Measurements from ENCODE around the gene TECR. TPM values are rescaled to one million over a fixed set of nuclear protein-coding genes. Genes with fewer than 3 reads are reported as not detected.
A peak's percentile ranks its signal among the peaks of the same experiment; 100 is the strongest.
"Not testable (repeated sequence)": the region's sequence is repeated elsewhere in the genome, so short reads cannot be mapped to it uniquely, and the experiment has no call there.

The TECR gene
- total RNA-seq, 3 donors from 2014 or later (not counting 1 experiment from before 2014, with no cell fraction given), result 123 to 158 (median 131) TPM

DNA sequence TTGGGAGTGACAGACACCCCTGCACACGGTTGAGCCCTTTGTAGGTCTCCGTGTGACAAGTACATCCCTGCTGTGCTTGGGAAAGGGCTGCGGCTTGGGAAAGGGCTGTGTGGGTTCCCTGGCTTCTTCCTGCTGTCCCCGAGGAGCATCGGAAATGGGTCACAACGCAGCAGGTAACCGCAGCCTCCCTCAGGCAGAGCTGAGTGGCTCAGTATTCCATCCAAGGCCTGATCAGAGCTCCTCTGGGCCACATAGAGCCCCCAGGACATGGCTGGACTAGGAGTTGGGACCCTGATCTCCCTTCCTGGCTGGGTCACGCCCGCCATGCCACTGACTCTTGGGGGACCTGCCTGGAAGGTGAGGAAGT, 16.3 kb downstream of the TECR start:
- H3K9me3 ChIP-seq (ENCODE audit: control insufficient read depth, insufficient read depth, low read length), result no peaks in the 10 kb centered on the region
- no peak overlapping the region for H3K4me3 Mint-ChIP-seq

DNA sequence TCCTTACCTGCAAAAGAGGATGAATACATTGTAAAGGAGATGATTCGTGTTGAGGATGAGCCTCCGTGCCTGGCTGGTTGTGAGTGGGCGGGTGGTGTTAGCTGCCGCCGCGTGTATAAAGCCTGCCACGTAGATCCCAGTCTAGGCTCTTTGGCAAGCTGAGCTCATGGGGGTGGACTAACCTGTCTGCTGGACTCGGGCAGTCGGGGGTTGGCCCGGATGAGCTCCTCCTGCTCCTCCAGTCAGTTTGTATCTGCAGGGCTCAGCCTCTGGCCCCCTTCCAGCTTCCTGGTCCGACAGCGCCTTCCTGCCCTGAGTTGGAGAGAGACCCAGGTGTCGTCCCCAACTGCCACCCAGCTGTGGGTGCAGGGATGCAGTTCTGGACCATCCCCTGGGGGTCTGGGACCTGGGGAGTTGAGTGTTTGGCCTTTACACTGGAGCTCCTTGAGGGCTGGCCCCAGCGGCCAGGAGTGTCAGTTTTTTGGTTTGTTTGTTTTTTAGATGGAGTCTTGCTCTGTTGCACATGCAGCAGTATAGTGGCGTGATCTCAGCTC, 20.9 kb downstream of the TECR start:
- Mint-ChIP-seq H3K4me1 (peaks cover 10 to 32% of the 10 kb centered on the region in 2 donors), H3K27me3 (ENCODE audit: low read depth in 2 of 2) (no peaks in the 10 kb centered on the region), H3K9me3 (no peaks in the 10 kb centered on the region), H3K27ac (peak overlapping the region in 1 of 2 donors; percentile 75), H3K36me3 (no peaks in the 10 kb centered on the region), H3K4me3 (no peak overlapping the region)
- Histone ChIP-seq H3K27ac (ENCODE audit: low read length) (no peak overlapping the region), H3K9me3 (ENCODE audit: control insufficient read depth, insufficient read depth, low read length) (no peaks in the 10 kb centered on the region), H3K36me3 (ENCODE audit: control insufficient read depth, insufficient read depth, low read length) (peaks cover 13% of the 10 kb centered on the region), H3K4me3 (ENCODE audit: low read length) (no peak overlapping the region), H3K4me1 (ENCODE audit: control insufficient read depth, insufficient read depth, low read length) (peaks cover 33% of the 10 kb centered on the region), H3K27me3 (ENCODE audit: control insufficient read depth, insufficient read depth, low read length) (no peaks in the 10 kb centered on the region)
- intact Hi-C loops (cut with micrococcal nuclease), result no loop called here
- no peak for DNase-seq
- WGBS (ENCODE audit: insufficient coverage), result 66% methylated on average over 15 of the region's 15 CpGs
- TF ChIP-seq, protein P1, sequence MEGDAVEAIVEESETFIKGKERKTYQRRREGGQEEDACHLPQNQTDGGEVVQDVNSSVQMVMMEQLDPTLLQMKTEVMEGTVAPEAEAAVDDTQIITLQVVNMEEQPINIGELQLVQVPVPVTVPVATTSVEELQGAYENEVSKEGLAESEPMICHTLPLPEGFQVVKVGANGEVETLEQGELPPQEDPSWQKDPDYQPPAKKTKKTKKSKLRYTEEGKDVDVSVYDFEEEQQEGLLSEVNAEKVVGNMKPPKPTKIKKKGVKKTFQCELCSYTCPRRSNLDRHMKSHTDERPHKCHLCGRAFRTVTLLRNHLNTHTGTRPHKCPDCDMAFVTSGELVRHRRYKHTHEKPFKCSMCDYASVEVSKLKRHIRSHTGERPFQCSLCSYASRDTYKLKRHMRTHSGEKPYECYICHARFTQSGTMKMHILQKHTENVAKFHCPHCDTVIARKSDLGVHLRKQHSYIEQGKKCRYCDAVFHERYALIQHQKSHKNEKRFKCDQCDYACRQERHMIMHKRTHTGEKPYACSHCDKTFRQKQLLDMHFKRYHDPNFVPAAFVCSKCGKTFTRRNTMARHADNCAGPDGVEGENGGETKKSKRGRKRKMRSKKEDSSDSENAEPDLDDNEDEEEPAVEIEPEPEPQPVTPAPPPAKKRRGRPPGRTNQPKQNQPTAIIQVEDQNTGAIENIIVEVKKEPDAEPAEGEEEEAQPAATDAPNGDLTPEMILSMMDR (IDR thresholded peaks at IDR 0.05), result no peak
- ATAC-seq, result no peak

More for the DNA sequence above, 16.3 kb downstream of the TECR start:
- no peaks in the 10 kb centered on the region for H3K27me3 Mint-ChIP-seq (ENCODE audit: low read depth in 2 of 2)
- peaks cover 0 to 9% of the 10 kb centered on the region in 2 donors for H3K4me1 Mint-ChIP-seq
- Histone ChIP-seq H3K27ac (ENCODE audit: low read length) (no peak overlapping the region), H3K27me3 (ENCODE audit: control insufficient read depth, insufficient read depth, low read length) (no peaks in the 10 kb centered on the region), H3K4me3 (ENCODE audit: low read length) (no peak overlapping the region), H3K36me3 (ENCODE audit: control insufficient read depth, insufficient read depth, low read length) (peaks cover 8% of the 10 kb centered on the region), H3K4me1 (ENCODE audit: control insufficient read depth, insufficient read depth, low read length) (no peaks in the 10 kb centered on the region)
- ATAC-seq, result no peak
- 96% methylated on average over 9 of the region's 9 CpGs for WGBS (ENCODE audit: insufficient coverage)
- no peaks in the 10 kb centered on the region for H3K36me3 Mint-ChIP-seq
- H3K27ac Mint-ChIP-seq, result no peak overlapping the region
- no peak for DNase-seq
- H3K9me3 Mint-ChIP-seq, result no peaks in the 10 kb centered on the region
- TF ChIP-seq, protein P1 (IDR thresholded peaks at IDR 0.05), result no peak
- intact Hi-C loops (cut with micrococcal nuclease), result no loop called here

DNA sequence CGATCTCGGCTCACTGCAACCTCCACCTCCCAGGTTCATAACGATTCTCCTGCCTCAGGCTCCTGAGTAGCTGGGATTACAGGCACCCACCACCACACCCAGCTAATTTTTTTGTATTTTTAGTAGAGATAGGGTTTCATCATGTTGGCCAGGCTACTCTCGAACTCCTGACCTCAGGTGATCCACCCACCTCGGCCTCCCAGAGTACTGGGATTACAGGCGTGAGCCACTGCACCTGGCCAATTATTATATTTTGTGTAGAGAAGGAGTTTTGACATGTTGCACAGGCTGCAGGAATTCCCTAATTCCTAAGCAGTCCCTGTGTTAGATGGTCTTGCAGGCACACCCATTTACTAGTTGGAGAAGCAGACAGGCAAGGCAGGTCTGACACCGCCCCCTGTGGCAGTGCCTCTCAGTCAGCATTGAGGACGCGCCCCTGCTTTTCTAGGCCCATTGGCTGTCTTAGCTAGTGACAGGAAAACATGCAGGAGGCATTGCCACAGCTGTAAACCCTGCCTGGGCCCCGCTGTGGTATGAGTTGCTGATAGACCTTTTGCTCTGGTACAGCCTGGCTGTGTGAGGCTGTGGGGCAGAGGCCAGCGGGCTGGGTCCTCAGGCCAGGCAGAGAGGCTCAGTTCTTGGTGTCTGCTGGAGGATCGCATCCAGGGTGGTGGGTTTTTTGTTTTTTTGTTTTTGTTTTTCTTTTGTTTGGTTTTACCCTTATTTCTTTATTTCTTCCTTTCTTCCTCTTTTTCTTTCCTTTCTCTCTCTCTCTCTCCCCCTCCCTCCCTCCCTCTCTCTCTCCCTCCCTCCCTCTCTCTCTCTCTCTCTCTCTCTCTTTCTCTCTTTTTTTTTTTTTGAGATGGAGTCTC, 22.0 kb downstream of the TECR start:
- peak overlapping the region; percentile 68 for H3K27ac ChIP-seq (ENCODE audit: low read length)
- H3K36me3 Mint-ChIP-seq; H3K4me3 ChIP-seq (ENCODE audit: low read length); H3K27me3 ChIP-seq (ENCODE audit: control insufficient read depth, insufficient read depth, low read length); H3K27me3 Mint-ChIP-seq (ENCODE audit: low read depth in 2 of 2); H3K9me3 ChIP-seq (ENCODE audit: control insufficient read depth, insufficient read depth, low read length); H3K9me3 Mint-ChIP-seq: not testable (repeated sequence)
- H3K4me1 Mint-ChIP-seq, result peaks cover 17 to 36% of the 10 kb centered on the region in 2 donors
- 44% methylated on average over 10 of the region's 12 CpGs for WGBS (ENCODE audit: insufficient coverage)
- peaks cover 44% of the 10 kb centered on the region for H3K4me1 ChIP-seq (ENCODE audit: control insufficient read depth, insufficient read depth, low read length)
- peaks cover 13% of the 10 kb centered on the region for H3K36me3 ChIP-seq (ENCODE audit: control insufficient read depth, insufficient read depth, low read length)
- DNase-seq (peak; percentile 65 to 89), ATAC-seq (peak; percentile 93 to 97 (median 93))
- H3K27ac Mint-ChIP-seq, result peak overlapping the region; percentile 75 to 86
- peak overlapping the region; percentile 74 for H3K4me3 Mint-ChIP-seq
- TF ChIP-seq, protein P1 (IDR thresholded peaks at IDR 0.05), result peak; percentile 58
- intact Hi-C loops (cut with micrococcal nuclease), result loop anchor here (1.0 kb wide), 1 partner anchor 46 kb away; no protein-coding TSS in a partner anchor

DNA sequence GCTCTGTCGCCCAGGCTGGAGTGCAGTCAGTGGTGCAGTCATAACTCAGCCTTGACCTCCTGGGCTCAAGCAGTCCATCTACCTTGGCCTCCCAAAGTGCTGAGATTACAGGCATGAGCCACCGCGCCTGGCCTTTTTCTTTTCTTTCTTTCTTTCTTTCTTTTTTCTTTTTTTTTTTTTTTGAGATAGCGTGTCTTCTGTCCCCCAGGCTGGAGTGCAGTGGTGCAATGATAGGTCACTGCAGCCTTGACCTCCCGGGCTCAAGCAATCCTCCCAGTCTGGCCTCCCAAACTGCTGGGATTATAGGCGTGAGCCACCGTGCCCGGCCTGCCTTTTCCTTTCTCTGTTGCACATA, 22.6 kb downstream of the TECR start:
- intact Hi-C loops (cut with micrococcal nuclease); H3K9me3 ChIP-seq (ENCODE audit: control insufficient read depth, insufficient read depth, low read length); ATAC-seq; H3K4me3 ChIP-seq (ENCODE audit: low read length); H3K36me3 Mint-ChIP-seq; DNase-seq; H3K9me3 Mint-ChIP-seq; H3K27me3 Mint-ChIP-seq (ENCODE audit: low read depth in 2 of 2); H3K27me3 ChIP-seq (ENCODE audit: control insufficient read depth, insufficient read depth, low read length): not testable (repeated sequence)
- peaks cover 23 to 42% of the 10 kb centered on the region in 2 donors for H3K4me1 Mint-ChIP-seq
- Histone ChIP-seq H3K27ac (ENCODE audit: low read length) (peak overlapping the region; percentile 35), H3K36me3 (ENCODE audit: control insufficient read depth, insufficient read depth, low read length) (peaks cover 13% of the 10 kb centered on the region), H3K4me1 (ENCODE audit: control insufficient read depth, insufficient read depth, low read length) (peaks cover 50% of the 10 kb centered on the region)
- peak overlapping the region; percentile 75 to 86 for H3K27ac Mint-ChIP-seq
- 82% methylated on average over 8 of the region's 8 CpGs for WGBS (ENCODE audit: insufficient coverage)
- H3K4me3 Mint-ChIP-seq, result peak overlapping the region; percentile 74

Data from natural killer cell (primary cell).